HepG2 (cell line): ENCODE measurements around the gene MYO5B. TPM values are rescaled to one million over a fixed set of nuclear protein-coding genes. Genes with fewer than 3 reads are reported as not detected.

Source experiments
- ATAC-seq: fragments of 200-7000 bp; cut with Tn5 transposase; 3 replicates; pipeline ENCODE4 v1.9.1; 2020; ENCODE audit warnings: mild to moderate bottlenecking, moderate library complexity
- BruUV-seq: library from RNA; stranded (reverse); fragments of 400-500 nt; replicated peaks from 2 replicates; lab custom pipeline; 2021; lab: Mats Ljungman, UMichigan
- CTCF ChIA-PET: fragments of 300-600 bp; formaldehyde crosslinking; extraction: SDS; loops from one replicate; lab custom pipeline; 2021; ENCODE audit warnings: low total read pairs, inconsistent platforms, low intra/inter-chr PET ratio; lab: Yijun Ruan, JAX
- POLR2A ChIA-PET: fragments of 350-600 bp; sonication (Branson Sonifier 250); formaldehyde crosslinking; loops from one replicate; lab custom pipeline; 2020; ENCODE audit warnings: antibody characterized with exemption, inconsistent platforms; lab: Yijun Ruan, JAX
- DNase-seq: peaks from one replicate; pipeline ENCODE4 v3.0.0-alpha.2; 2015; ENCODE audit warnings: low spot score
- FAIRE-seq: peaks from 3 replicates; lab custom pipeline; 2011; peaks lifted over from hg19 to GRCh38; lab: Jason Lieb, UNC
- H2AFZ ChIP-seq: one replicate; pipeline ENCODE4 v1.6.1; 2011; ENCODE audit warnings: low read length, inconsistent platforms
- H3K27ac ChIP-seq: fragments of 300-600 bp; 3 replicates; pipeline ENCODE4 v1.8.0; 2011; ENCODE audit warnings: mixed run types, mild to moderate bottlenecking, mixed read lengths, low read length, inconsistent platforms; ENCODE audit not compliant: insufficient read depth; ENCODE audit errors: extremely low read length
- H3K27me3 ChIP-seq, 2 experiments: fragments of 200-600 bp in 1 of 2; 2 replicates in 1 of 2; 3 replicates in 1 of 2; pipeline versions ENCODE4 v1.6.0 to v1.8.0; 2011; ENCODE audit warnings: low read length in 2 of 2, mild to moderate bottlenecking in 2 of 2, moderate library complexity in 2 of 2, inconsistent platforms in 1 of 2; ENCODE audit not compliant: insufficient read depth in 2 of 2, control insufficient read depth in 1 of 2
- H3K36me3 ChIP-seq, 2 experiments: fragments of 200-600 bp in 1 of 2; replicated peaks in 1 of 2; 2 replicates in 1 of 2; 3 replicates in 1 of 2; pipeline versions ENCODE4 v1.5.1 to v1.8.0; 2011; ENCODE audit warnings: low read length in 2 of 2, inconsistent platforms in 1 of 2; ENCODE audit not compliant: insufficient read depth in 2 of 2, control insufficient read depth in 1 of 2
- H3K4me1 ChIP-seq: 2 replicates; pipeline ENCODE4 v1.5.1; 2012; ENCODE audit warnings: low read length, inconsistent platforms; ENCODE audit not compliant: insufficient read depth
- H3K4me2 ChIP-seq: 2 replicates; pipeline ENCODE4 v1.6.0; 2011; ENCODE audit warnings: low read depth, low read length, inconsistent platforms
- H3K4me3 ChIP-seq, 3 experiments: fragments of 200-600 bp in 1 of 3; sonication (generic), shearing (Covaris generic) in 1 of 3; replicated peaks in 1 of 3; 2 replicates each; pipeline ENCODE4 v1.5.1; 2011 to 2016; ENCODE audit warnings: low read length in 3 of 3, inconsistent platforms in 2 of 3, low read depth in 2 of 3, mild to moderate bottlenecking in 2 of 3, control low read depth in 1 of 3, mixed read lengths in 1 of 3; ENCODE audit not compliant: insufficient read depth in 1 of 3
- H3K79me2 ChIP-seq: one replicate; pipeline ENCODE4 v1.6.1; 2011; ENCODE audit warnings: low read length, inconsistent platforms; ENCODE audit not compliant: insufficient read depth
- H3K9ac ChIP-seq: 2 replicates; pipeline ENCODE4 v1.6.0; 2011; ENCODE audit warnings: mild to moderate bottlenecking, low read depth, low read length, inconsistent platforms; ENCODE audit not compliant: insufficient read depth
- H3K9me3 ChIP-seq: 2 replicates; pipeline ENCODE4 v1.5.1; 2012; ENCODE audit warnings: mild to moderate bottlenecking, low read length
- H4K20me1 ChIP-seq: 2 replicates; pipeline ENCODE4 v1.6.0; 2011; ENCODE audit warnings: inconsistent platforms, mild to moderate bottlenecking, low read length, moderate library complexity; ENCODE audit not compliant: insufficient read depth
- ERF ChIP-seq: IDR thresholded peaks from 2 replicates; pipeline ENCODE4 v1.6.1; 2018; ENCODE audit warnings: missing biosample characterization, missing genetic modification reagents
- FIP1L1 ChIP-seq: fragments of 200-400 bp; formaldehyde crosslinking; IDR thresholded peaks from 2 replicates; pipeline ENCODE4 v1.6.1; 2018; ENCODE audit warnings: low read depth, mild to moderate bottlenecking, low read length, moderate library complexity, borderline replicate concordance; ENCODE audit not compliant: insufficient read depth
- GATAD2A ChIP-seq: IDR thresholded peaks from 2 replicates; pipeline ENCODE4 v1.6.1; 2016
- HMG20B ChIP-seq: conservative IDR thresholded peaks from 2 replicates; pipeline ENCODE4 v1.6.1; 2016; ENCODE audit warnings: missing genetic modification reagents, missing compliant biosample characterization
- JUN ChIP-seq: sonication (generic); formaldehyde crosslinking; IDR thresholded peaks from 2 replicates; pipeline ENCODE4 v1.4.0; 2020; ENCODE audit warnings: mild to moderate bottlenecking, missing genetic modification reagents
- MATR3 ChIP-seq: sonication (generic); formaldehyde crosslinking; IDR thresholded peaks from 2 replicates; pipeline ENCODE4 v1.4.0; 2020; ENCODE audit warnings: missing genetic modification reagents
- NFE2L2 ChIP-seq: fragments of 150-350 bp; IDR thresholded peaks from 2 replicates; pipeline ENCODE4 v1.6.1; 2014; ENCODE audit warnings: low read length
- RAD21 ChIP-seq: fragments of 450-650 bp; formaldehyde crosslinking; IDR thresholded peaks from 2 replicates; pipeline ENCODE4 v1.5.0; 2020; ENCODE audit warnings: mild to moderate bottlenecking
- RFX1 ChIP-seq: fragments of 450-650 bp; IDR thresholded peaks from 2 replicates; pipeline ENCODE4 v1.6.1; 2017
- ZNF660 ChIP-seq: sonication (generic); formaldehyde crosslinking; IDR thresholded peaks from 2 replicates; pipeline ENCODE4 v1.5.1; 2020; ENCODE audit warnings: mild to moderate bottlenecking, low read depth, missing genetic modification reagents, borderline replicate concordance
- ZNF780A ChIP-seq: sonication (generic); formaldehyde crosslinking; IDR thresholded peaks from 2 replicates; pipeline ENCODE4 v1.8.0; 2022; ENCODE audit warnings: mild to moderate bottlenecking, missing genetic modification reagents, moderate library complexity
- WGBS: methylation state at CpG from one replicate; pipeline ENCODE4 v1.1.6; 2017; ENCODE audit warnings: low lambda C conversion rate; 5-methylcytosine and 5-hydroxymethylcytosine counted together
- in situ Hi-C: cut with HindIII; loops from 2 replicates; pipeline ENCODE4 v1.10.0; 2017; ENCODE audit warnings: low pct_unique_long_range_greater_than_20kb; ENCODE audit not compliant: extremely low pct_ligation_motif_present
- intact Hi-C: fragments of 100-400 bp; cut with micrococcal nuclease; formaldehyde crosslinking; loops from one replicate; pipeline ENCODE4 v1.10.0; 2022; ENCODE audit not compliant: unreplicated experiment
- polyA plus RNA-seq, 8 experiments: library from polyadenylated mRNA; depleted of rRNA in 3 of 8; stranded (reverse) in 7 of 8; unstranded in 1 of 8; fragments of >200 nt; fragmentation: Illumina TruSeq in 4 of 8; extraction: Trizol in 4 of 8; gene quantifications; 2 replicates each; pipeline versions ENCODE4 v1.2.1 to v1.2.3, GENCODE V29; 2011 to 2016; ENCODE audit warnings: low read depth in 4 of 8, missing spikeins in 1 of 8, mixed read lengths in 1 of 8; ENCODE audit not compliant: insufficient read depth in 1 of 8
- total RNA-seq, 5 experiments: library from RNA; depleted of rRNA; stranded (reverse); fragments of >200 nt; fragmentation: Illumina TruSeq; extraction: Trizol; gene quantifications; 2 replicates each; pipeline ENCODE4 v1.2.3, GENCODE V29; 2016; ENCODE audit warnings: low read depth in 1 of 5

The MYO5B gene
- total and polyA plus RNA-seq, 2 of the 13 experiments (the other 11 are each of a cell fraction or from before 2014, with no cell fraction given) = 13.1 to 24.0 TPM

DNA sequence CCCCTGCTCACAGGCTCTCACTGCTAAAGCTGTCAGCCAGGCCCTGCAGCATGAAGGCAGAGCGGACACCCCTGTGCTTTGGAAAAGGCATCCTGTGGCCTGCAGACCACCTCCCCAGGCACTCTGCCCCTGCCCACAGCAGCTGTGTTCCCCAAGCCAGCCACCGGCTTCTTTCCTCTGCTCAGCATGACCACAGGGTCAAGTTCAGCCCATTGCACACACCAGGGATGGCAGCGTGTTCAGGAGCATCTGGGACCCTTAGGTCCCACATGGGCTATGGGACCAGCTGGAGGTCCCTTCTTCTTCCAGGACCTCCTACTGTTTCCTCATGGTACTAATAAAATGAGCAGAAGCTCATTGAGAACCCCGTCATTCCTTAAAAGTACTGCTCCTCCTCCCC is 263.2 kb downstream of the MYO5B start:
- Histone ChIP-seq H3K27ac (no peak overlapping the region), H3K27me3 (no peaks in the 10 kb centered on the region; a peak in 1 of 5 replicates), H4K20me1 (no peaks in the 10 kb centered on the region), H2AFZ (no peak overlapping the region), H3K36me3 (peaks cover 1 to 19% of the 10 kb centered on the region in 2 experiments; a peak in 3 of 5 replicates), H3K9me3 (no peaks in the 10 kb centered on the region), H3K4me2 (no peak overlapping the region), H3K4me1 (no peaks in the 10 kb centered on the region), H3K4me3 (no peak overlapping the region), H3K9ac (no peak overlapping the region), H3K79me2 (no peaks in the 10 kb centered on the region)
- POLR2A ChIA-PET = no interaction called here
- DNase-seq = no peak
- ATAC-seq = no peak
- in situ Hi-C loops = no loop called here
- 100% methylated on average over 2 of the region's 4 CpGs for WGBS
- FAIRE-seq = no peak
- no TSS peak for BruUV-seq
- no peak for TF ChIP-seq HMG20B (CRISPR knock-in tag)
- TF ChIP-seq, all 625 proteins: peak for 0
- CTCF ChIA-PET = no interaction called here
- intact Hi-C loops = no loop called here

DNA sequence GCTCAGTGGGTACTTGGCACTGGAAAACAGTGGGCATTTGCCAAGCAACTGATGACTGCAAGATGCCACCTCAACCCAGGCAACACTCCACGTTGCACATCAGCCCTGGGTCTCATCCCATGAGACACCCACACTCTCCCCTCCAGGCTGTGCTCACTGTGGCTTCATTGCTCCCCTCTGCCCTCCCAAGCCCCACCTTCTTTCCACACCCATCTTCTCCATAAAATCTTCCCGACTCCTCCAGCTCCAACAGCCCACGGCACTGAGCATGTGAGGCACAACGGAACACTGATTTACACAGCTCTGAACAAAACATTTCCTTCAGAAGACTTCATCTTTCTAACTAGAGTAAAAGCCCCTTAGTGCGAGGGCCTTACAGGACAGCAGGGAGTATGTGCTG is 263.8 kb downstream of the MYO5B start:
- Histone ChIP-seq H3K27me3 (no peaks in the 10 kb centered on the region; a peak in 1 of 5 replicates), H3K4me1 (no peaks in the 10 kb centered on the region), H3K9ac (no peak overlapping the region), H3K36me3 (peaks cover 1 to 19% of the 10 kb centered on the region in 2 experiments; a peak in 3 of 5 replicates), H3K79me2 (no peaks in the 10 kb centered on the region), H3K27ac (no peak overlapping the region), H4K20me1 (no peaks in the 10 kb centered on the region), H2AFZ (no peak overlapping the region), H3K4me3 (no peak overlapping the region), H3K4me2 (no peak overlapping the region), H3K9me3 (no peaks in the 10 kb centered on the region)
- no TSS peak for BruUV-seq
- ChIA-PET POLR2A (no interaction called here), CTCF (no interaction called here)
- DNase-seq = no peak
- no peak for ATAC-seq
- intact Hi-C loops = no loop called here
- no peak for TF ChIP-seq RAD21 (CRISPR knock-in tag)
- TF ChIP-seq NFE2L2 = no peak
- no peak for TF ChIP-seq GATAD2A (CRISPR knock-in tag)
- no peak for TF ChIP-seq ZNF780A (CRISPR knock-in tag)
- no peak for TF ChIP-seq JUN (CRISPR knock-in tag)
- TF ChIP-seq ERF (CRISPR knock-in tag) = no peak
- TF ChIP-seq RFX1 = no peak
- no peak for TF ChIP-seq MATR3
- TF ChIP-seq FIP1L1 = no peak
- TF ChIP-seq ZNF660 (CRISPR knock-in tag) = no peak
- 80% methylated on average over 5 of the region's 5 CpGs for WGBS
- no peak for FAIRE-seq
- in situ Hi-C loops = no loop called here
